ENCODE measurements around the gene TTLL11. TPM values are rescaled to one million over a fixed set of nuclear protein-coding genes. Genes with fewer than 3 reads are reported as not detected.

Gene TTLL11
- total RNA-seq, 1 donor from 2014 or later = 6.7 TPM

GRCh38 chr9:122051351-122052321, 41.5 kb downstream of the TTLL11 start:
- DNase-seq = no peak

- no peak for DNase-seq
Measured at GRCh38 chr9:122050167-122050566, 42.9 kb downstream of the TTLL11 start.

- no peak for DNase-seq
Measured at GRCh38 chr9:122042056-122042455, 51.1 kb downstream of the TTLL11 start.

GRCh38 chr9:122040561-122041242, 52.4 kb downstream of the TTLL11 start:
- peak; percentile 60 for DNase-seq

- no peak for DNase-seq
Measured at GRCh38 chr9:122039234-122039633, 53.9 kb downstream of the TTLL11 start.

- DNase-seq = no peak
Measured at GRCh38 chr9:122036988-122037387, 56.1 kb downstream of the TTLL11 start.

- DNase-seq = no peak
Measured at GRCh38 chr9:122036408-122036807, 56.7 kb downstream of the TTLL11 start.

GRCh38 chr9:122033775-122034373, 59.2 kb downstream of the TTLL11 start:
- DNase-seq = no peak

GRCh38 chr9:122032346-122032745, 60.8 kb downstream of the TTLL11 start:
- DNase-seq = no peak

- DNase-seq = no peak
Measured at GRCh38 chr9:122031776-122032175, 61.3 kb downstream of the TTLL11 start.

GRCh38 chr9:122031157-122031556, 62.0 kb downstream of the TTLL11 start:
- DNase-seq = no peak

GRCh38 chr9:122030357-122030756, 62.8 kb downstream of the TTLL11 start:
- DNase-seq = no peak

GRCh38 chr9:122029898-122030297, 63.2 kb downstream of the TTLL11 start:
- DNase-seq = no peak

GRCh38 chr9:122028089-122028488, 65.0 kb downstream of the TTLL11 start:
- no peak for DNase-seq

- DNase-seq = no peak
Measured at GRCh38 chr9:122020398-122020797, 72.7 kb downstream of the TTLL11 start.

GRCh38 chr9:122016744-122017143, 76.4 kb downstream of the TTLL11 start:
- DNase-seq = peak; percentile 72

GRCh38 chr9:122016309-122016708, 76.8 kb downstream of the TTLL11 start:
- DNase-seq = no peak

GRCh38 chr9:122015170-122015821, 77.8 kb downstream of the TTLL11 start:
- DNase-seq = no peak

- DNase-seq = no peak
Measured at GRCh38 chr9:122011818-122012498, 81.2 kb downstream of the TTLL11 start.

GRCh38 chr9:122008559-122008958, 84.5 kb downstream of the TTLL11 start:
- DNase-seq = no peak

GRCh38 chr9:122007837-122008236, 85.3 kb downstream of the TTLL11 start:
- no peak for DNase-seq

GRCh38 chr9:122005597-122005996, 87.5 kb downstream of the TTLL11 start:
- no peak for DNase-seq

All from skin of body (tissue), 2 donors.